ENCODE results near the gene SPTBN5. TPM values are rescaled to one million over a fixed set of nuclear protein-coding genes. Genes with fewer than 3 reads are reported as not detected.

SPTBN5 gene
- 1.0 and 1.1 TPM in 2 replicates for total RNA-seq (2014; rRNA removed; shearing (Covaris generic))
- 0.31 and 0.57 TPM in 2 replicates for polyA plus RNA-seq (2016; fragmentation: Nextera tagmentation; extraction: Ambion mirVana)
- long read RNA-seq, partial matches to known transcripts, result 1 of 1 reads
- long read RNA-seq, other reads (novel, unspliced or antisense), result 0 of 1 reads

DNA sequence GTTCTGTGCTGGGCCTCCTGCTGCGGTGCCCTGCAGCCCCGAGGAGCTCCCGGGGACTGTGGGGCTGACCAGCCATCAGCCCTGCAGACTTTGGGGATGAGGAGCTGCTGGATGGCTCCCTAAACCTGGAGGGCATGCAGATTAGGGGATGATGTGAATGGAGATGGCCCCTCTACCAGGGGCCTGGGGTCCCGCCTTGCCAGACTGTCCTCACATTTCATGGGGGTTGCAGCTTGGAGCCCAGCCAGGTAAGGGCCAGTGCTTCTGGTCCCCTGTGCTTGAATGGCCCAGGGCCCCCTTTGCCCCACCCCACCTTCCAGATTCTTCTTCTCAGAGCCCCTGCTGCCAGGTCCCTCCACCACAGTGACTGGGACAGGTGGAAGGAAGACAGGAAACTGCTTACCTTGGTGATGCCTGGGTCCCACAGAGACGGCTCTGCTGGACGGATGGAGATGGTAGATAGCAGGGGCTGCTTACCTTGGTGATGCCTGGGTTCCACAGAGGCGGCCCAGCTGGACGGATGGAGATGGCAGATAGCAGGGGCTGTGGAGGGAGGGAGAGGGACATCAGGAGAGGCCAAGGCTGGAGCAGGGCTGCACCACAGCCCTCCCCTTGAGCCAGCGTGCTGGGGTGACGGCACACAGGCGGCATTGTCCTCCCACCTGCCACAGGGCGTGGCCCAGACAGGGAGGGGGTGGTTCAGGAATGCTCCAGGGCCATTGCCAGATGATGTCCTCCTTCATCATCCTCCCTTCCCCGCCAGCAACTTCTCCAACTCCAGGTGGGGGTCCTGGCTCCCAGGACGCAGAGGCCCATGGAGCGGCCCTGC lies at the start of gene SPTBN5:
Gene SPTBN5, minus strand, starts transcription at position 632 of the 829 bp plus-strand sequence. Its CDS starts 556 bp downstream, at position 76.
- no peak within 1 kb of the TSS for H3K27ac ChIP-seq (ENCODE audit: low read depth)
- no peaks in the 10 kb centered on the region for H3F3A ChIP-seq (replicated peaks; ENCODE audit: low read depth)
- no peak for TF ChIP-seq ZNF331 (CRISPR knock-in tag; IDR thresholded peaks at IDR 0.05; ENCODE audit: low read depth)
- TF ChIP-seq POLR2AphosphoS5 (IDR thresholded peaks at IDR 0.05; ENCODE audit: low read depth), result no peak
- TF ChIP-seq ZNF462 (CRISPR knock-in tag; IDR thresholded peaks at IDR 0.05), result no peak
- ATAC-seq (no peak), DNase-seq (ENCODE audit: low spot score) (no peak)
- no peaks in the 10 kb centered on the region; the same call in 2 of the 3 replicates for H3K4me1 Mint-ChIP-seq
- H2AFZ ChIP-seq, result no peak within 1 kb of the TSS
- no peak within 1 kb of the TSS for H3K4me2 ChIP-seq
- H3K79me2 ChIP-seq (replicated peaks; ENCODE audit: insufficient read depth), result no peaks in the 10 kb centered on the region
- H3K4me3 ChIP-seq, result no peak within 1 kb of the TSS
- peaks cover 12% of the 10 kb centered on the region for H3K27me3 Mint-ChIP-seq (ENCODE audit: insufficient read depth, low read depth, poor library complexity)
- H3K27ac Mint-ChIP-seq, result no peak within 1 kb of the TSS
- no peaks in the 10 kb centered on the region; the same call in 1 of the 2 replicates for H4K20me1 ChIP-seq (replicated peaks; ENCODE audit: insufficient read depth)
- no peaks in the 10 kb centered on the region for H3K4me1 ChIP-seq (ENCODE audit: insufficient read depth)
- no peaks in the 10 kb centered on the region; the same call in 1 of the 2 replicates for H3K36me3 ChIP-seq (ENCODE audit: insufficient read depth)
- no peaks in the 10 kb centered on the region for H3K9me3 Mint-ChIP-seq
- no peaks in the 10 kb centered on the region for H3K27me3 ChIP-seq (ENCODE audit: insufficient read depth)
- H3K4me3 Mint-ChIP-seq, result no peak within 1 kb of the TSS
- H3K36me3 Mint-ChIP-seq (ENCODE audit: low read depth), result peaks cover 3% of the 10 kb centered on the region; the same call in 1 of the 3 replicates
- no peaks in the 10 kb centered on the region for H3K9me2 ChIP-seq (ENCODE audit: insufficient read depth)

DNA sequence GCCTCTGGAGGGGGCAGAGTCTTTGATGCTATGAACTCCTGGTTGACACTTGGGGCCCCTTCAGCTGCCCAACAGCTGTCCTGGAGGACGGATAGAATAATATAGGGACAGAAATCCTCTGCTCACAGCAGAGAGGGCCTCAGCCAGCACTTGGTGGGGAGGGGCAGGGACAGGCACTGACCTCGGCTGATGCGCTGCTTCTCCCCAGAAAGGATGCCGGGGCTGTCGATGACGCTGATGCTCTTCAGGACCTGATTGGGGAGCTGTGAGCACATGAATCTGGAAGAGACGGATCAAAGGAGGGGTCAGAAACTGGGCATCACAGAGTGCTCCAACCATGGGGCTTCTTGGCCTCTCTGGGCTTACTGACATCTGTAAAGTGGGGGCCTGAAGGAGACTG lies 49.0 kb upstream of the SPTBN5 start:
- Histone ChIP-seq H3K4me3 (no peak overlapping the region), H4K20me1 (replicated peaks; ENCODE audit: insufficient read depth) (peaks cover 6% of the 10 kb centered on the region; the same call in 1 of the 2 replicates), H2AFZ (no peak overlapping the region), H3K36me3 (ENCODE audit: insufficient read depth) (no peaks in the 10 kb centered on the region), H3K27ac (ENCODE audit: low read depth) (no peak overlapping the region), H3F3A (replicated peaks; ENCODE audit: low read depth) (no peaks in the 10 kb centered on the region), H3K9me2 (ENCODE audit: insufficient read depth) (no peaks in the 10 kb centered on the region), H3K4me2 (no peak overlapping the region), H3K79me2 (replicated peaks; ENCODE audit: insufficient read depth) (no peaks in the 10 kb centered on the region), H3K27me3 (ENCODE audit: insufficient read depth) (no peaks in the 10 kb centered on the region), H3K4me1 (ENCODE audit: insufficient read depth) (no peaks in the 10 kb centered on the region; the same call in 1 of the 2 replicates)
- ATAC-seq (no peak), DNase-seq (ENCODE audit: low spot score) (no peak)
- Mint-ChIP-seq H3K4me3 (no peak overlapping the region), H3K36me3 (ENCODE audit: low read depth) (peaks cover 19% of the 10 kb centered on the region), H3K9me3 (no peaks in the 10 kb centered on the region), H3K27ac (no peak overlapping the region), H3K4me1 (peaks cover 15% of the 10 kb centered on the region; the same call in 2 of the 3 replicates), H3K27me3 (ENCODE audit: insufficient read depth, low read depth, poor library complexity) (peaks cover 1% of the 10 kb centered on the region)
- TF ChIP-seq CREB1 (CRISPR knock-in tag; IDR thresholded peaks at IDR 0.05; ENCODE audit: low read depth) (no peak), POLR2AphosphoS5 (IDR thresholded peaks at IDR 0.05; ENCODE audit: low read depth) (no peak), CTCF (conservative IDR thresholded peaks at IDR 0.05; ENCODE audit: low read depth in 2 of 2) (no peak), NANOG (IDR thresholded peaks at IDR 0.05; ENCODE audit: borderline replicate concordance) (no peak), EZH2 (IDR thresholded peaks at IDR 0.05; ENCODE audit: low read depth, unreplicated experiment) (no peak), JUNB (IDR thresholded peaks at IDR 0.05; ENCODE audit: unreplicated experiment) (no peak)
